Measurements from ENCODE around the gene VIPAS39.
"Not testable (repeated sequence)": the region's sequence is repeated elsewhere in the genome, so short reads cannot be mapped to it uniquely, and the experiment has no call there.

Gene VIPAS39

GRCh38 chr14:77455966-77456640, 1.3 kb downstream of the VIPAS39 start:
- no peak for TF ChIP-seq ZNF274 (IDR thresholded peaks at IDR 0.05; ENCODE audit: low read depth, low read length)
- no peak overlapping the region; the same call in 1 of the 2 replicates for H3K4me3 ChIP-seq (ENCODE audit: low read length)

GRCh38 chr14:77442196-77442595, 15.2 kb downstream of the VIPAS39 start:
- TF ChIP-seq ZNF274 (IDR thresholded peaks at IDR 0.05; ENCODE audit: low read depth, low read length), result no peak
- H3K4me3 ChIP-seq (ENCODE audit: low read length), result no peak overlapping the region

- H3K4me3 ChIP-seq (ENCODE audit: low read length), result no peak overlapping the region
- TF ChIP-seq ZNF274 (IDR thresholded peaks at IDR 0.05; ENCODE audit: low read depth, low read length), result no peak
These were observed 17.5 kb downstream of the VIPAS39 start for GRCh38 chr14:77439861-77440260.

- no peak for TF ChIP-seq ZNF274 (IDR thresholded peaks at IDR 0.05; ENCODE audit: low read depth, low read length)
These were observed 18.8 kb downstream of the VIPAS39 start for GRCh38 chr14:77438596-77438995.

GRCh38 chr14:77436042-77436441, 21.4 kb downstream of the VIPAS39 start:
- TF ChIP-seq ZNF274 (IDR thresholded peaks at IDR 0.05; ENCODE audit: low read depth, low read length), result no peak
- no peak overlapping the region for H3K4me3 ChIP-seq (ENCODE audit: low read length)

More at GRCh38 chr14:77438596-77438995, 18.8 kb downstream of the VIPAS39 start:
- H3K4me3 ChIP-seq (ENCODE audit: low read length), result no peak overlapping the region

GRCh38 chr14:77426396-77426795, 31.0 kb downstream of the VIPAS39 start:
- H3K4me3 ChIP-seq (ENCODE audit: low read length), result no peak overlapping the region
- TF ChIP-seq ZNF274 (IDR thresholded peaks at IDR 0.05; ENCODE audit: low read depth, low read length), result no peak

- no peak for TF ChIP-seq ZNF274 (IDR thresholded peaks at IDR 0.05; ENCODE audit: low read depth, low read length)
- H3K4me3 ChIP-seq (ENCODE audit: low read length), result no peak overlapping the region
These were observed 32.5 kb downstream of the VIPAS39 start for GRCh38 chr14:77424862-77425261.

- TF ChIP-seq ZNF274 (IDR thresholded peaks at IDR 0.05; ENCODE audit: low read depth, low read length), result no peak
- no peak within 1 kb of the TSS for H3K4me3 ChIP-seq (ENCODE audit: low read length)
These were observed 34.0 kb downstream of the VIPAS39 start, which contains the start of gene NOXRED1 for GRCh38 chr14:77423423-77423822. TSS of gene NOXRED1 (minus strand) at chr14:77423523. CDS start at chr14:77422889, 634 bp downstream.

GRCh38 chr14:77421201-77421600, 36.2 kb downstream of the VIPAS39 start:
- H3K4me3 ChIP-seq (ENCODE audit: low read length), result no peak overlapping the region
- no peak for TF ChIP-seq ZNF274 (IDR thresholded peaks at IDR 0.05; ENCODE audit: low read depth, low read length)

GRCh38 chr14:77416836-77417235, 40.6 kb downstream of the VIPAS39 start:
- no peak for TF ChIP-seq ZNF274 (IDR thresholded peaks at IDR 0.05; ENCODE audit: low read depth, low read length)
- H3K4me3 ChIP-seq (ENCODE audit: low read length), result no peak overlapping the region

- H3K4me3 ChIP-seq (ENCODE audit: low read length), result not testable (repeated sequence)
These were observed 41.3 kb downstream of the VIPAS39 start for GRCh38 chr14:77416098-77416497.

- H3K4me3 ChIP-seq (ENCODE audit: low read length), result not testable (repeated sequence)
These were observed 41.9 kb downstream of the VIPAS39 start for GRCh38 chr14:77415403-77416030.

- no peak overlapping the region for H3K4me3 ChIP-seq (ENCODE audit: low read length)
- no peak for TF ChIP-seq ZNF274 (IDR thresholded peaks at IDR 0.05; ENCODE audit: low read depth, low read length)
These were observed 48.3 kb downstream of the VIPAS39 start for GRCh38 chr14:77409131-77409533.

- H3K4me3 ChIP-seq (ENCODE audit: low read length), result no peak overlapping the region
- TF ChIP-seq ZNF274 (IDR thresholded peaks at IDR 0.05; ENCODE audit: low read depth, low read length), result no peak
These were observed 50.2 kb downstream of the VIPAS39 start for GRCh38 chr14:77407158-77407557.

GRCh38 chr14:77406718-77407117, 50.7 kb downstream of the VIPAS39 start:
- no peak for TF ChIP-seq ZNF274 (IDR thresholded peaks at IDR 0.05; ENCODE audit: low read depth, low read length)
- H3K4me3 ChIP-seq (ENCODE audit: low read length), result no peak overlapping the region
